Heart right ventricle (tissue), 16 donors: Measurements from ENCODE around the gene DAPP1. TPM values are rescaled to one million over a fixed set of nuclear protein-coding genes. Genes with fewer than 3 reads are reported as not detected.

Source experiments
- ATAC-seq, 8 donors: fragments of 200-7000 bp; cut with Tn5 transposase; one replicate each; pipeline ENCODE4 v1.9.1; 2020; ENCODE audit warnings: mild to moderate bottlenecking in 8 of 8, moderate library complexity in 8 of 8, moderate number of reproducible peaks in 1 of 8
- DNase-seq, 2 donors: peaks; one replicate each; pipeline ENCODE4 v3.0.0-alpha.2; 2020
- H3K27ac ChIP-seq, 10 donors: fragments of 200-600 bp; sonication (generic) in 2 of 10; one replicate each; pipeline versions ENCODE4 v1.5.0 to v1.8.0; 2020 to 2022; ENCODE audit warnings: mild to moderate bottlenecking in 3 of 10
- H3K27me3 ChIP-seq, 7 donors: fragments of 200-600 bp; one replicate each; pipeline ENCODE4 v1.8.0; 2021 to 2022; ENCODE audit warnings: mild to moderate bottlenecking in 2 of 7
- H3K36me3 ChIP-seq, 9 donors: fragments of 200-600 bp; sonication (generic) in 1 of 9; one replicate each; pipeline versions ENCODE4 v1.5.0 to v1.8.0; 2020 to 2022; ENCODE audit warnings: mild to moderate bottlenecking in 2 of 9
- H3K4me1 ChIP-seq, 9 donors: fragments of 200-600 bp; sonication (generic) in 1 of 9; one replicate each; pipeline versions ENCODE4 v1.5.0 to v1.8.0; 2020 to 2022; ENCODE audit warnings: mild to moderate bottlenecking in 4 of 9
- H3K4me3 ChIP-seq, 10 donors: fragments of 200-600 bp; sonication (generic) in 2 of 10; one replicate each; pipeline versions ENCODE4 v1.5.0 to v1.8.0; 2020 to 2022; ENCODE audit warnings: mild to moderate bottlenecking in 7 of 10, moderate library complexity in 2 of 10
- H3K9me3 ChIP-seq, 11 donors: fragments of 200-600 bp in 10 of 11; sonication (generic) in 2 of 11; one replicate each; pipeline versions ENCODE4 v1.5.0 to v1.8.0; 2013 to 2022; ENCODE audit warnings: mild to moderate bottlenecking in 2 of 11, control low read depth in 1 of 11, moderate library complexity in 1 of 11
- WGBS, 2 donors: extraction: QIAGEN DNeasy Blood & Tissue Kit; methylation state at CpG; one replicate each; pipeline ENCODE4 v1.1.7; 2013; ENCODE audit warnings: inconsistent platforms in 1 of 2; 5-methylcytosine and 5-hydroxymethylcytosine counted together
- intact Hi-C, 10 donors: fragments of 100-400 bp; cut with DNase I; formaldehyde crosslinking; loops; one replicate each; pipeline versions ENCODE4 v1.11.1 to v1.14.2; 2022
- polyA plus RNA-seq, 2 donors: library from polyadenylated mRNA; stranded (reverse); fragments of 200-250 nt; gene quantifications; one replicate each; pipeline ENCODE4 v1.2.3, GENCODE V29; 2013
- total RNA-seq, 10 donors: library from RNA; stranded (reverse); fragmentation: NEBNext Ultra II Directional in 3 of 10; extraction: Animal tissue kit (Norgen Biotek cat#: 25700) in 3 of 10; gene quantifications; one replicate each; pipeline versions ENCODE4 v1.2.1 to v1.2.4, GENCODE V29; 2021 to 2023
- TF ChIP-seq, protein P1 (sequence below), 9 donors: fragments of 200-600 bp; sonication (generic) in 2 of 9; IDR thresholded peaks; one replicate each; pipeline versions ENCODE4 v1.5.0 to v1.8.0; 2021 to 2022; ENCODE audit warnings: antibody characterized with exemption in 9 of 9, mild to moderate bottlenecking in 5 of 9, moderate library complexity in 1 of 9
- donor health status: Arrhythmogenic right ventricular cardiomyopathy.
- donor health status: ischemic (EF 13 %, LVEDD 7.1; RV severe dilation, severe dysfunction).
- donor health status: healthy with polysubstance abuse.
- donor health status: DM: no; HTN: yes; CAD: no.
- donor health status: DM: no; HTN: no; CAD: no.
- donor health status: ischemic (EF 25% LVEDD 6.9; RV normal size, moderate dysfunction).
- donor health status: ischemic (EF 25% LVEDD 5.7; RV mildly dilated, moderate dysfunction).
- donor health status: healthy.
- donor health status: DM: yes; HTN: yes; CAD: no.
- donor health status: Ischemic cardiomyopathy.
- donor health status: ischemic (EF 35%, LVEDD 5.7; RV mildly dilated, moderate dysfunction).
- donor health status: nonischemic (EF 11% LVEDD 7.7; RV severe dilation, severe dysfunction).
- donor health status: DM: yes; HTN: yes; CAD: no.
- donor health status: PGD.
- donor health status: ischemic (EF 29% LVEDD 5.4; RV normal size, mild dysfunction).
- donor health status: nonischemic (EF 23%, LVEDD 6.1; RV moderate dilation, normal function).

Gene DAPP1
- total and polyA plus RNA-seq, 12 donors = 0.16 to 5.4 (median 0.34) TPM; not detected in 1

DNA sequence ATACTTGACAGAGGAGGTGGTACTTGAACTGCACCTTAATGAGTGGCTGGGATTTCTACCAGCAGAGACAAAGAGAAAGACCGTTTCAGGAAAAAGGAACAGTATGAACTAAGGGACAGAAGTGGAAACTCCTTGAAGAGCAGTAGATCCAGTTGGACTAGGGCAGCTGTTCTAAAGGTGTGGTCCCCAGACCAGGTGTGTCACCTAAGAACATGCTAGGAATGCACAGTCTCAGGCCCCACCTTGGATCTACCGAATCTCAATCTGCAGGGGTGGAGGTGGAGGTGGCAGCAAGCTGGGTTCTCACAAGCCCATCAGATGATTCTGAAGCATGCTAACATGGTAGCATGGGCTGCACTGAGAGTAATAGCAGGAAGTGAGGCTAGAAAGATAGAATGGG is 22.3 kb downstream of the DAPP1 start:
- no peak overlapping the region for H3K27ac ChIP-seq
- peaks cover 0 to 5% (median 0%) of the 10 kb centered on the region in 9 donors for H3K4me1 ChIP-seq
- TF ChIP-seq, protein P1, sequence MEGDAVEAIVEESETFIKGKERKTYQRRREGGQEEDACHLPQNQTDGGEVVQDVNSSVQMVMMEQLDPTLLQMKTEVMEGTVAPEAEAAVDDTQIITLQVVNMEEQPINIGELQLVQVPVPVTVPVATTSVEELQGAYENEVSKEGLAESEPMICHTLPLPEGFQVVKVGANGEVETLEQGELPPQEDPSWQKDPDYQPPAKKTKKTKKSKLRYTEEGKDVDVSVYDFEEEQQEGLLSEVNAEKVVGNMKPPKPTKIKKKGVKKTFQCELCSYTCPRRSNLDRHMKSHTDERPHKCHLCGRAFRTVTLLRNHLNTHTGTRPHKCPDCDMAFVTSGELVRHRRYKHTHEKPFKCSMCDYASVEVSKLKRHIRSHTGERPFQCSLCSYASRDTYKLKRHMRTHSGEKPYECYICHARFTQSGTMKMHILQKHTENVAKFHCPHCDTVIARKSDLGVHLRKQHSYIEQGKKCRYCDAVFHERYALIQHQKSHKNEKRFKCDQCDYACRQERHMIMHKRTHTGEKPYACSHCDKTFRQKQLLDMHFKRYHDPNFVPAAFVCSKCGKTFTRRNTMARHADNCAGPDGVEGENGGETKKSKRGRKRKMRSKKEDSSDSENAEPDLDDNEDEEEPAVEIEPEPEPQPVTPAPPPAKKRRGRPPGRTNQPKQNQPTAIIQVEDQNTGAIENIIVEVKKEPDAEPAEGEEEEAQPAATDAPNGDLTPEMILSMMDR (IDR thresholded peaks at IDR 0.05) = no peak
- H3K4me3 ChIP-seq = no peak overlapping the region
- 84 to 89% methylated on average over 2 of the region's 2 CpGs for WGBS, 2 donors
- no peaks in the 10 kb centered on the region for H3K9me3 ChIP-seq
- DNase-seq = no peak
- intact Hi-C loops = no loop called here
- peaks cover 0 to 50% (median 0%) of the 10 kb centered on the region in 9 donors for H3K36me3 ChIP-seq
- no peak for ATAC-seq
- H3K27me3 ChIP-seq = no peaks in the 10 kb centered on the region

DNA sequence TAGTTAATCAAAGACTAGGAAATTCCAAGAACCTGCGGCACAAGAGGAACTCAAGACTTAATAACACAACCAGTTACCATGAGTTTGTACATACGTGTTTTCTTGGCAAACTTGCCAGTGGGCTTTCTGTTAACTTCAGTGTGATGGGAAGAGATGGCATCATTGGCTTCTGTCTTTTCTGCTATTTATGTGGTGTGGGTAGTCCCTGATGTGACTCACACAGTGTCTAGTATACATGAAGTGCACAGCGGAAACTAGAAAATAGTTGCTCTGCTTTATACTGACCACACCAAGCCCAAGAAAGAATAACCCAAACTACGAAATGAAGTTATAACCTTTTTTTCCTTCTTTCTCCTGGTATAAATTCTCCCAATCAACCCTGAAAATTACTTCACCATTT is 24.5 kb downstream of the DAPP1 start:
- DNase-seq (no peak), ATAC-seq (no peak)
- Histone ChIP-seq H3K4me1 (peaks cover 0 to 17% (median 0%) of the 10 kb centered on the region in 9 donors), H3K27ac (no peak overlapping the region), H3K9me3 (no peaks in the 10 kb centered on the region), H3K36me3 (peaks cover 0 to 43% (median 0%) of the 10 kb centered on the region in 9 donors), H3K4me3 (no peak overlapping the region), H3K27me3 (no peaks in the 10 kb centered on the region)
- intact Hi-C loops = no loop called here
- 91 to 94% methylated on average over 4 of the region's 4 CpGs for WGBS, 2 donors
- TF ChIP-seq, protein P1 (IDR thresholded peaks at IDR 0.05) = no peak

DNA sequence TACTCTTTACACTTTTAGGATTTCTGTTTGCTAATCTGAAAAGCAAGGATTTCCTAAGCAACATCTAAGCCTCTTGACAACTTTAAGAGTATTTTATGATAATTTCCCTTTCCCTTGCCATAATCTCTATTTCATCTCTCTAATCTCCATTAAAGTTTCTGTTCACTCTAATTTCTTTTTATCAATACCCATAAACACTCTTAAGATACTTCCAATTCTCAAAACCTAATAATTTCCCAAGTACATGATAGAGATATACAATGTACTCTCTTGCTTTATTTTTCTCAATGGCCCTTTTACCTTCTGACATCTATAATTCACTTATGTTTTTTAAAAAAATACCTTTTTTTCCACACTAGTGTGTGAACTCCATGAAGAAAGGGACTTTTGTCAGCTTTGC is 26.8 kb downstream of the DAPP1 start:
- DNase-seq (no peak), ATAC-seq (no peak)
- Histone ChIP-seq H3K4me3 (no peak overlapping the region), H3K4me1 (peaks cover 0 to 35% (median 0%) of the 10 kb centered on the region in 9 donors), H3K36me3 (peaks cover 0 to 22% (median 0%) of the 10 kb centered on the region in 9 donors), H3K9me3 (no peaks in the 10 kb centered on the region), H3K27ac (no peak overlapping the region), H3K27me3 (no peaks in the 10 kb centered on the region)
- TF ChIP-seq, protein P1 (IDR thresholded peaks at IDR 0.05) = no peak
- intact Hi-C loops = no loop called here

DNA sequence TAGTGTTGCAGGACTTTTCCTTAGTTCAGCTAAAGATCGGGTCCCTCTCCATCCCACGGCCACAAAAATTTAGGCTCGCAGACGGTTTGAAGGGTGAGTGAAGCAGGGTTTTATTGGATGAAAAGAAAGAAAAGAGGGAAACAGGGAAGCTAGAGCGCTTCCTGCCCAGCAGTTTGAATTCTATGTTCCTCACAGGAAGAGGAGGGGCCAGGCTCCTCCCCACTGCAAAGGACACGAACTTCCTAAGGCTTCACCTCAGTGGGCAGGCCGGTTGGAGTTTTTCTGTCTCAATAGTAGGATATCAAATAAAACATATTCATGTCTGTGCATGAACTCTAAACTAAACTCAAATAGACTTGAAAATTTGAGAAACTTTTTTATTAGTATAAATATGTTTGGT is 27.4 kb downstream of the DAPP1 start:
- H3K27me3 ChIP-seq = no peaks in the 10 kb centered on the region
- peaks cover 0 to 21% (median 0%) of the 10 kb centered on the region in 9 donors for H3K36me3 ChIP-seq
- no peak for DNase-seq
- H3K4me3 ChIP-seq = no peak overlapping the region
- H3K9me3 ChIP-seq = no peaks in the 10 kb centered on the region
- H3K27ac ChIP-seq = no peak overlapping the region
- TF ChIP-seq, protein P1 (IDR thresholded peaks at IDR 0.05) = no peak
- intact Hi-C loops = no loop called here
- no peak for ATAC-seq
- peaks cover 0 to 35% (median 0%) of the 10 kb centered on the region in 9 donors for H3K4me1 ChIP-seq
- 79 to 84% methylated on average over 7 of the region's 7 CpGs for WGBS, 2 donors
